ENCODE data around the gene RELB. TPM values are rescaled to one million over a fixed set of nuclear protein-coding genes. Genes with fewer than 3 reads are reported as not detected.
A peak's percentile ranks its signal among the peaks of the same experiment; 100 is the strongest.

RELB gene
- total RNA-seq, 3 donors from 2014 or later (not counting 1 experiment from before 2014, with no cell fraction given) = 92.4 to 119 (median 105) TPM

GRCh38 chr19:44959691-44960090, 41.6 kb upstream of the RELB start:
- Histone ChIP-seq H3K27me3 (ENCODE audit: control insufficient read depth, insufficient read depth, low read length) (no peaks in the 10 kb centered on the region), H3K9me3 (ENCODE audit: control insufficient read depth, insufficient read depth, low read length) (no peaks in the 10 kb centered on the region), H3K4me3 (ENCODE audit: low read length) (no peak overlapping the region), H3K36me3 (ENCODE audit: control insufficient read depth, insufficient read depth, low read length) (peaks cover 17% of the 10 kb centered on the region), H3K4me1 (ENCODE audit: control insufficient read depth, insufficient read depth, low read length) (peaks cover 36% of the 10 kb centered on the region), H3K27ac (ENCODE audit: low read length) (no peak overlapping the region)
- no peak for DNase-seq
- Mint-ChIP-seq H3K4me1 (peaks cover 37 to 45% of the 10 kb centered on the region in 2 donors), H3K9me3 (no peaks in the 10 kb centered on the region), H3K27ac (peak overlapping the region in 1 of 2 donors; percentile 69), H3K27me3 (ENCODE audit: low read depth in 2 of 2) (no peaks in the 10 kb centered on the region), H3K4me3 (no peak overlapping the region), H3K36me3 (no peaks in the 10 kb centered on the region)
- ATAC-seq = no peak
- TF ChIP-seq CTCF (IDR thresholded peaks at IDR 0.05) = no peak
- intact Hi-C loops (cut with micrococcal nuclease) = no loop called here
- 77% methylated on average over 4 of the region's 5 CpGs for WGBS (ENCODE audit: insufficient coverage)

GRCh38 chr19:44960906-44961728, 40.1 kb upstream of the RELB start:
- no peaks in the 10 kb centered on the region for H3K9me3 Mint-ChIP-seq
- intact Hi-C loops (cut with micrococcal nuclease) = no loop called here
- Histone ChIP-seq H3K4me1 (ENCODE audit: control insufficient read depth, insufficient read depth, low read length) (peaks cover 29% of the 10 kb centered on the region), H3K4me3 (ENCODE audit: low read length) (no peak overlapping the region), H3K9me3 (ENCODE audit: control insufficient read depth, insufficient read depth, low read length) (no peaks in the 10 kb centered on the region), H3K27ac (ENCODE audit: low read length) (peak overlapping the region; percentile 44), H3K27me3 (ENCODE audit: control insufficient read depth, insufficient read depth, low read length) (no peaks in the 10 kb centered on the region), H3K36me3 (ENCODE audit: control insufficient read depth, insufficient read depth, low read length) (peaks cover 24% of the 10 kb centered on the region)
- H3K4me1 Mint-ChIP-seq = peaks cover 25 to 34% of the 10 kb centered on the region in 2 donors
- H3K36me3 Mint-ChIP-seq = no peaks in the 10 kb centered on the region
- WGBS (ENCODE audit: insufficient coverage) = 76% methylated on average over 8 of the region's 8 CpGs
- no peak for ATAC-seq
- no peak for DNase-seq
- no peak overlapping the region for H3K4me3 Mint-ChIP-seq
- no peak for TF ChIP-seq CTCF (IDR thresholded peaks at IDR 0.05)
- no peaks in the 10 kb centered on the region for H3K27me3 Mint-ChIP-seq (ENCODE audit: low read depth in 2 of 2)
- H3K27ac Mint-ChIP-seq = peak overlapping the region in 1 of 2 donors; percentile 0

GRCh38 chr19:44961821-44962220, 39.4 kb upstream of the RELB start:
- Mint-ChIP-seq H3K4me1 (peaks cover 18 to 28% of the 10 kb centered on the region in 2 donors), H3K9me3 (no peaks in the 10 kb centered on the region), H3K4me3 (no peak overlapping the region), H3K27me3 (ENCODE audit: low read depth in 2 of 2) (no peaks in the 10 kb centered on the region), H3K36me3 (no peaks in the 10 kb centered on the region), H3K27ac (peak overlapping the region in 1 of 2 donors; percentile 0)
- Histone ChIP-seq H3K4me1 (ENCODE audit: control insufficient read depth, insufficient read depth, low read length) (peaks cover 23% of the 10 kb centered on the region), H3K4me3 (ENCODE audit: low read length) (no peak overlapping the region), H3K27ac (ENCODE audit: low read length) (peak overlapping the region; percentile 3), H3K9me3 (ENCODE audit: control insufficient read depth, insufficient read depth, low read length) (no peaks in the 10 kb centered on the region), H3K27me3 (ENCODE audit: control insufficient read depth, insufficient read depth, low read length) (no peaks in the 10 kb centered on the region), H3K36me3 (ENCODE audit: control insufficient read depth, insufficient read depth, low read length) (peaks cover 24% of the 10 kb centered on the region)
- 94% methylated on average over 6 of the region's 8 CpGs for WGBS (ENCODE audit: insufficient coverage)
- intact Hi-C loops (cut with micrococcal nuclease) = no loop called here
- TF ChIP-seq CTCF (IDR thresholded peaks at IDR 0.05) = no peak
- DNase-seq (no peak), ATAC-seq (no peak)
